WI38 (cell line): Measurements from ENCODE around the gene SHISA2.

Experiments
- H3K4me3 ChIP-seq: 2 replicates; pipeline ENCODE4 v1.5.1; 2011; ENCODE audit warnings: low read depth, mild to moderate bottlenecking, control low read depth, low read length
- CTCF ChIP-seq: IDR thresholded peaks from 2 replicates; pipeline ENCODE4 v1.5.1; 2012; ENCODE audit warnings: low read depth, mild to moderate bottlenecking, control low read depth, low read length

The SHISA2 gene

DNA sequence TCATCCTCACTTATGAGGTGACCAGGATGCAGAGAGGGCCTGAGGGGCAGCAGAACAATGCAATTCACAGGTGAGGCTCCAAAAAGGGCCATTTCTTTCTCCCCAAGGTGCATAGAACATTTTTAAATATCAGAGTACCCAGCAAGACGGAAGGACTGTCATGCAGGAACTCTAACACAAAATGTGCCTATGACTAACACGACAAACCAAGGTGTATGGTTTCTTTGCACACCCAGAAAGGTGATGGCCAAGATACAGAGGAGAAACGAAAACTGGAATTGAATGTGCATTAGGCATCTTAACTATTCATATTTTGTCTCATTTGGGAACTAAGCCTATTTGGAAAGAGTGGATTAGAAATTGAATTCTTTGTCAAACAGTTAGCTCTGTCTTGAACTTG lies 29.9 kb downstream of the SHISA2 start:
- H3K4me3 ChIP-seq, result no peak overlapping the region
- no peak for TF ChIP-seq CTCF

GRCh38 chr13:26021516-26021915 lies 30.3 kb downstream of the SHISA2 start:
- no peak overlapping the region for H3K4me3 ChIP-seq
- no peak for TF ChIP-seq CTCF

DNA sequence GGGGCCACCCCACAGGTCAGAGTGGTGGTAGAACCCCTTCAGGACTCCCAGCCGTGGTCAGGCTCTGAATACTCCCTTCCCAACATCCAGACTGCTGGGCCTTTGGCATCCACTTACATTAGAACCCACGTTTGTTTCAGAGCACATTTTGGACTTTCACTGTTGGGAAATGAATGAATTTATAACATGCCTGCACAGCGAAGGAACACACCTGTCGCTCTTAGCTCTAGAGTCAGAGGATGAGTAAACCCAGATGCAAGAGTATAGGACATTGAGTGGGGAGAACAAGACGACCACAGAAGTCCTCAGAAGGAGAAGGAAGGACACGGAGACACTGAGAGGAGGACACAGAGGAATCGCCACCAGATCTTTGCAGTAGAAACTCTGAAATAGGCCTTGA lies 30.9 kb downstream of the SHISA2 start:
- H3K4me3 ChIP-seq, result no peak overlapping the region
- no peak for TF ChIP-seq CTCF

DNA sequence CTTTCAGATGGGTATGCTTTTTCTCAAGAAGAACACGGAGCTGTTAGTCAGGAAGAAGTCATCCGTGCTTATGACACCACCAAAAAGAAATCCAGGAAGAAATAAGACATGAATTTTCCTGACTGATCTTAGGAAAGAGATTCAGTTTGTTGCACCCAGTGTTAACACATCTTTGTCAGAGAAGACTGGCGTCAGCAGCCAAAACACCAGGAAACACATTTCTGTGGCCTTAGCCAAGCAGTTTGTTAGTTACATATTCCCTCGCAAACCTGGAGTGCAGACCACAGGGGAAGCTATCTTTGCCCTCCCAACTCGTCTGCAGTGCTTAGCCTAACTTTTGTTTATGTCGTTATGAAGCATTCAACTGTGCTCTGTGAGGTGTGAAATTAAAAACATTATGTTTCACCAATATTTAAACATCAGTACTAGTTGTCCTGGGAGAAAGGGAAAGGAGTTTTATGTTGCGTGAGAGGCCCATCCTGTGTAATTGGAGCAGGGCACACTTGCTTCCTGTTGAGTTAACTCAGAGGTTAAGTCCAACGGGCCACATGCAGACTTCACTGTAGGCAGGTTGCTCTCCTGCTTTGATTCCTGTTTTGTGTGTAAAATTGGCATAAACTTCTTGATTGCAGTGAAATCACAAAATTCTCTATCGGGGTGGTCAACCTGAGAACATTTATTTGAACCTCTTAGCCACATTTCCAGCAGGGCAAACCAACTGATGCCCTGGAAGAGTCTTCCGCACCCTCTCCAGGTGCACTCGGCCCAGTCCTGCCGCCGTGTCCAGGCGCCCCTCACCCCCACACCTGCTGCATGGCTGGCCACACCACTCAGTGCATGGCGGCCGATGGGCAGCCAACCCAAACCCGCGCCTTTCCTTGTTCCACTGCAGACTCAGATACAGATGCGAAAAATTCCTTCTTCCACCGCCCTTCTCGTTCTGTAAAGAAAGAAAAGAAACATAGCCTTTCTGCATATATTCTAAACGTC lies 31.6 kb downstream of the SHISA2 start:
- no peak for TF ChIP-seq CTCF
- H3K4me3 ChIP-seq, result no peak overlapping the region

DNA sequence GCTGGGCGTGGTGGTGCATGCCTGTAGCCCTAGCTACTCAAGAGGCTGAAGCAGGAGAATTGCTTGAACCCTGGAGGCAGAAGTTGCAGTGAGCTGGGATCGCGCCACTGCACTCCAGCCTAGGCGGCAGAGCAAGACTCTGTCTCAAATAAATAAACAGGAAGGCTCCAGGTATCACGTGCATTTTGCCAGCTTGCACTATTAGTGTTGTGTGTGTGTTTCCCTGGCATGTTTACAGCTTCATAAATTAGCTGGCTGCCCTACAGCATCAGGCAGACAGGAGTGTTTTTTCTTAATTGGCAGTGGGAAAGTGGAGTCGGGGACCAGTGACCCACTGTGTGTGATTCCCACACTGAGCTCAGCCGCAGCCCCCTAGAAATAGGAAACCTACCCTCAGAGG lies 32.6 kb downstream of the SHISA2 start:
- no peak overlapping the region for H3K4me3 ChIP-seq
- no peak for TF ChIP-seq CTCF

DNA sequence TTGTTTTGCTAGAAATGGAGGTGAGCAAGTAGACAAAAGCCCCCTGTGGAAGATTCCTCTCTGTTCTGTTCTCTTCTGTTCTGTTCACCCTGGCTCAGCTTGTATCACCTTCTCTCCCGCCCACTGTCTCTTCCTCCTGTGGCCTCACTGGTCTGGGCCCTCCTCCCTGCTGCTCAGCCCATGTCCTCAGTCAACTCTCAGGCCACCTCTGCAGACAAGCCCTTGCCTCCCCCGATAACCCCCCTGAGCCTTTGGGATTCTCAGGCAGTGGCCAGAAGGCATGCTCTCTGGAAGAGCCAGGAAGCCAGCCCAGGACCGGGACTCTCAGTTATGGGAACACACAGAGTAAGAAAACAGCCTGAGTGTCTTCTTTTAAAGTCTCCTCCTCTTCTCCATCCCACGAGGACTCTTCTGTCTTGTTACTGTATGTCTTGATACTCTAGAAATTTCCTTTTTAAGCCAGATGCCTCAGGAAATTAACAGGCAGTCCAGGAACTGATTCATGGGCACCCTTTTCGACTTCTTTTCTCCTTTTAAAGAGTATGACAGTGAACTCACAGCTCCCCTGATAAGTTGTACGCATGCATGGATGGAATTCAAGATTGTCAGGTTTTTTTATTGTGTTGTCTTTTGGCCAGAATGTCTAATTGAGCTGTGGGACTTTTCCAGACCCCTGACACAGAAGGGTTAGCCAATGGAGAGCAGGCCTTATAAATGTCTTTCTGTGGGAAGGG lies 33.7 kb downstream of the SHISA2 start:
- H3K4me3 ChIP-seq, result no peak overlapping the region
- TF ChIP-seq CTCF, result no peak
